ENCODE data around the gene ANKRD29.

DNA sequence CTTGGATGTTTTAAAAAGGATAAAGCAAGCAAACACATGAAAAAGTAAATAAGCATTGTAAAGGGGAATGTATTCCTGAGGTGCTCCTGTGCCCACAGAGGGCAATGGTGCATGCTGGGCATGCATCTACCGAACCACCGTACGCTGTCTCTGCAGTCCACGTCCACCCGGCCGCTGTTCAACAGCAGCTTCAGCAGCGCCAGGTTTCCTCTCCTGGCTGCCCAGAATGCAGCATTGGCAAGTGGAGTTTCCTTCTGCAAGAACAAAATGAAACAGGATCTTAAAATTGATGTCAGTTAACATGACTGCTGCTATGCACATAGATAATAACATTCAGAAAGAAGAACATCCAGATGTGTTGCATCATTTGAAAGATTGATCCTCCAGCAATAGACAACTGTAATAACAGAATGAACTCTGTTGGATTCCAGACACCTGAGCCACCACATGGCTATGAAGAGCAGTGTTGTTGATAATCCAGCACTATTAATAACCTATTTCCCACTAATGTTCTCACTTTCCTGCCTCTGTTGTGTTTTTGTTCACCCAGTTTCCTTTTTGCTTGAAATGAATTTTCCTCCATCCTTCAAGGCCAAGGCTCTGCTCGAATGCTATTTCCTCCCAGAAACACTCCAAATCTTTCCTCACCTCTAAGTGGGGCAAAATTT lies 13.6 kb downstream of the ANKRD29 start:
- TF ChIP-seq CTCF (optimal IDR thresholded peaks at IDR 0.05 in 1 of 3, IDR thresholded peaks at IDR 0.05 in 1 of 3, conservative IDR thresholded peaks at IDR 0.05 in 1 of 3; ENCODE audit: extremely low read depth in 1 of 3, insufficient read depth in 2 of 3, low read length in 3 of 3) (no peak), EZH2 (IDR thresholded peaks at IDR 0.05; ENCODE audit: low read length) (no peak)

Measured in keratinocyte (primary cell).